H1 (cell line): ENCODE data around the gene RNF2. TPM values are rescaled to one million over a fixed set of nuclear protein-coding genes. Genes with fewer than 3 reads are reported as not detected.

ENCODE experiments used
- CREB1 ChIP-seq: IDR thresholded peaks from 2 replicates; pipeline ENCODE4 v1.6.1; 2012; ENCODE audit warnings: inconsistent platforms
- EZH2 ChIP-seq: fragments of 200-600 bp; sonication (generic); IDR thresholded peaks from 2 replicates; pipeline ENCODE4 v1.7.1; 2012; ENCODE audit warnings: low read depth, mild to moderate bottlenecking, moderate library complexity, low read length, inconsistent platforms; ENCODE audit not compliant: severe bottlenecking
- SIX5 ChIP-seq: IDR thresholded peaks from 2 replicates; pipeline ENCODE4 v1.6.1; 2011; ENCODE audit warnings: mild to moderate bottlenecking, low read depth, low read length
- TAF1 ChIP-seq: IDR thresholded peaks from 2 replicates; pipeline ENCODE4 v1.6.1; 2011; ENCODE audit warnings: mild to moderate bottlenecking, low read depth, low read length
- polyA plus RNA-seq, 7 experiments: library from polyadenylated mRNA; depleted of rRNA in 3 of 7; stranded (reverse) in 5 of 7; unstranded in 2 of 7; fragments of >200 nt in 5 of 7; fragments of 200-250 nt in 2 of 7; gene quantifications; 1 replicate in 5 of 7; 2 replicates in 1 of 7; 4 replicates in 1 of 7; pipeline versions ENCODE4 v1.2.1 to v1.2.3, GENCODE V29; 2011 to 2013; ENCODE audit warnings: missing spikeins in 2 of 7, mixed read lengths in 2 of 7
- total RNA-seq: library from RNA; stranded (reverse); fragmentation: NEBNext Ultra II Directional; extraction: Animal tissue kit (Norgen Biotek cat#: 25700); gene quantifications from 2 replicates; pipeline ENCODE4 v1.2.1, GENCODE V29; 2021

RNF2 gene
- total and polyA plus RNA-seq, 2 of the 8 experiments (the other 6 are each of a cell fraction or from before 2014, with no cell fraction given), result 28.9 to 58.9 TPM

DNA sequence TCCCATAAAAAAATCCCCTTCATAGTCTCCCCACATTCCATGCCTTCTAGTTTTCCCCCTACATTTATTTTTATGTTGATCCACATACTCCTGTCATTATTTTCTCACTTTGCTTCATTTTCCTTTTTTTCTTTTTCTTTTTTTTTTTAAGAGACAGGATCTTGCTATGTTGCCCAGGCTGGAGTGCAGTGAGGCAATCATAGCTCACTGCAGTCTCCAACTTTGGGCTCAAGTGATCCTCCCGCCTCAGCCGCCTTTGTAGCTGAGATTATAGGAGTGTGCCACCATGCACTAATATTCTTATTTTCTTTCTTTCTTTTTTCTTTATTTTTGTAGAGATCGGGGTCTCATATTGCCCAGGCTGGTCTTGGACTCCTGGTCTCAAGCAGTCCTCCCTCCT lies 7.8 kb downstream of the RNF2 start (continued):
- TF ChIP-seq EZH2 (no peak), TAF1 (no peak), SIX5 (no peak), CREB1 (no peak)
